Measurements from ENCODE around the gene ISL2. TPM values are rescaled to one million over a fixed set of nuclear protein-coding genes. Genes with fewer than 3 reads are reported as not detected.

ISL2 gene
- total RNA-seq, 1 experiment from 2014 or later: 0.15 TPM

GRCh38 chr15:76382987-76383728 is 46.6 kb downstream of the ISL2 start:
- H4K91ac ChIP-seq (ENCODE audit: insufficient read length, low read depth, low read length): no peak overlapping the region
- H2AFZ ChIP-seq (ENCODE audit: low read length): no peak overlapping the region
- H3K79me2 ChIP-seq (ENCODE audit: insufficient read depth, low read length): no peaks in the 10 kb centered on the region
- H3K14ac ChIP-seq (ENCODE audit: insufficient read depth, low read length): no peak overlapping the region
- no peak overlapping the region for H3K18ac ChIP-seq (ENCODE audit: insufficient read length, low read depth, low read length)
- no peak overlapping the region for H3K4me3 Mint-ChIP-seq
- no peak overlapping the region for H2AK5ac ChIP-seq (ENCODE audit: insufficient read length, low read length)
- no peaks in the 10 kb centered on the region for H3K9me3 Mint-ChIP-seq
- no peaks in the 10 kb centered on the region for H3K27me3 ChIP-seq (ENCODE audit: insufficient read depth, low read length)
- WGBS (ENCODE audit: extremely low coverage, insufficient read length, low lambda C conversion rate): no CpG with 5 or more reads among the region's 2 CpGs
- no peak for DNase-seq
- no peaks in the 10 kb centered on the region for H3K23me2 ChIP-seq (ENCODE audit: insufficient read length, low read depth, low read length, poor library complexity, severe bottlenecking)
- H4K20me1 ChIP-seq (ENCODE audit: control insufficient read depth, insufficient read depth, insufficient read length): no peaks in the 10 kb centered on the region
- H3K23ac ChIP-seq (ENCODE audit: insufficient read length, low read depth, low read length): no peak overlapping the region
- no peak overlapping the region for H3K9ac ChIP-seq (ENCODE audit: extremely low read depth, insufficient read length, low read length)
- H3K4ac ChIP-seq (ENCODE audit: low read depth, low read length): no peak overlapping the region
- no peak overlapping the region for H2BK20ac ChIP-seq (ENCODE audit: low read depth, low read length, poor library complexity, severe bottlenecking)
- TF ChIP-seq CTCF (conservative IDR thresholded peaks at IDR 0.05): no peak
- no peak overlapping the region for H3K27ac ChIP-seq (ENCODE audit: insufficient read length, low read depth, low read length)
- no peak overlapping the region for H2BK15ac ChIP-seq (ENCODE audit: low read depth, low read length)
- H3K4me1 ChIP-seq (ENCODE audit: insufficient read depth, low read length): no peaks in the 10 kb centered on the region
- H3T11ph ChIP-seq (ENCODE audit: low read length): no peak overlapping the region
- H3K4me2 ChIP-seq (ENCODE audit: insufficient read depth, insufficient read length, low read length): no peak overlapping the region
- H3K36me3 Mint-ChIP-seq (ENCODE audit: insufficient read depth in 1 of 3, low read depth in 3 of 3): no peaks in the 10 kb centered on the region
- no peak overlapping the region for H4K8ac ChIP-seq (replicated peaks; ENCODE audit: insufficient read length, low read depth, low read length)
- H3K9me3 ChIP-seq (ENCODE audit: control insufficient read depth, low read depth, low read length): no peaks in the 10 kb centered on the region
- H4K5ac ChIP-seq (ENCODE audit: insufficient read length, low read depth, low read length): no peak overlapping the region
- no peak overlapping the region for H3K27ac Mint-ChIP-seq
- no peak overlapping the region for H3K56ac ChIP-seq (ENCODE audit: insufficient read length, low read depth, low read length)
- no peaks in the 10 kb centered on the region for H3K79me1 ChIP-seq (ENCODE audit: insufficient read depth, low read depth, low read length, poor library complexity, severe bottlenecking)
- no peak overlapping the region for H2BK120ac ChIP-seq (ENCODE audit: low read depth, low read length, poor library complexity, severe bottlenecking)
- no peak overlapping the region for H2BK12ac ChIP-seq (ENCODE audit: insufficient read length, low read depth, low read length)
- H3K27me3 Mint-ChIP-seq (ENCODE audit: low read depth): no peaks in the 10 kb centered on the region
- no peaks in the 10 kb centered on the region for H3K4me1 Mint-ChIP-seq
- no peak overlapping the region for H2BK5ac ChIP-seq (ENCODE audit: insufficient read length, low read length)

Data from H9 (cell line).